Middle frontal gyrus (tissue), 1 donor: ENCODE data around the gene ADI1.
"Not testable (repeated sequence)": the region's sequence is repeated elsewhere in the genome, so short reads cannot be mapped to it uniquely, and the experiment has no call there.

Experiments
- DNase-seq: peaks from one replicate; pipeline ENCODE4 v3.0.0-alpha.2; 2015; ENCODE audit warnings: low spot score; ENCODE audit errors: extremely low spot score

ADI1 gene

DNA sequence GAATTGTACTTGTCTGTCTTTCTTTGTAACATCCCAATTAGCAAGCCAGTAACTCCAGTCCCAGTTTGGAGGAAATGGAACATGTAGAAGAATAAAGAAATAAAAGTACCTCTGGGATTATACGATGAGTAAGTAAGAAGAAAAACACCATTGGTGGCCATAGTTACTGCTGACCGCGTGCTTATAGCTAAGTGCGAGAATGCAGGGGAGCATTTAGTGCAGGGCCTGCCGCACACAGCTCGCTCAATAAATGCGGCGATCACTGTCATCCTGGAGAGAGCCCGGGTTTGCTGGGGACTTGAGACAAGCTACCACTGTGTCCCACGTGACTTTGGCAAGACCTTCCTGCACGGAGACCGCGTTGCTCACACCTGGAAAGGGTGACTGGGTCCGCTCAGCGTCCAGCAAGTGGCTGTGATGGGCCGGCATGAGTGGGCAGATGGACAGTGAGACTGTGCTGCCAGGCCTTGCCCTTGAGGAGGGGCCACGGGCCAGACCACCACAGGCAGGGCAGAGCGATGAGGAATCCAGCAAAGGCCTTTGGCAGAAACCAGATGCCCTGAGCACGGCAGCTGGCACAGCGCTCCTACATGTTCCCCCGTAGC lies 54.8 kb downstream of the ADI1 start:
- DNase-seq, result no peak

DNA sequence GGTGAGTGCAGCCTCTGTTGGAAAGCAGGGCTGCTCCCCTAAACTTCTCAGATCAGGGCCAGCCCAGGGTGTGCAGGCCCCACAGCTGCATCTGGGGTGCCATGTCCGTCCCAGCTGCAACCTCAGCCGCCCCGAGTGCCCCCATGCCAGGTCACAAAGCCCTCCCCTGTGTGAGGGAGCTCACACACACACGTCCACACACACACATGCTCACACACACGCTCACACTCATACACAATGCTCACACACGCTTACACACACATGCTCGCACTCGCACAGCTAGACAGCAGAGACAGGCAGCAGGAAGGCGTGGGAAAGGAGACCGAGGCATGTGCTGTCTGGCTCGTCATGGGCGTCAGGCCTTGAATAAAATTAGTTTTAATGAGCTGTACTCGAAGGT lies 55.4 kb downstream of the ADI1 start:
- DNase-seq, result no peak

- no peak for DNase-seq
Measured at GRCh38 chr2:3463186-3463835, 56.0 kb downstream of the ADI1 start.

DNA sequence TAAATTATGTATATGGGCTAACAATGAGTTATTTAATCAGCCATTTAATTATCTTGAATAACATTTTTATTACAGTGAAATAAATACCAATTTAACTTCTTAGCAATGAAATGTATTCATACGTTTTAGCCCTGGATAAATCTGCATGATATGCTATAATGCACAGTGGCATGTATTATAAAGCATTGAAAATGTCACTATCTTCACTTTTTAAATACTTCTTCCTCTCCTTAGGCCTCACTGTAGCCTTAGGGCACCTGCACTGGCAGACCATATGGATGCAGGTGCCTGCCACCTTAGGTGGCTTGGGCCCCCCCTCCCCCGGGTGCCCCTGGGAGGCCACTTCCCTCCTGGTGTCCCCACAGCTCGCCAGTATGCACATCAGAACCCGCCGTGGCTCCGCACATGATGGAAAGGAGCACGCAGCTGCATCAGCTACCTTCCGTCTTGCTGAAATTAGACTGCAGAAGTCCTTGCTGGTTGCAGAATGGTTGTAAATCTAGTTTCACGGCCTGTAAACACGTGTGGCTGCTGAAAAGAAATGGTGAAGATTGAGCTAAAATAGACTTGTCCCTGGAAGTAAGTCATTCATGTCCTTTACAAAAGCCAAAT lies 56.7 kb downstream of the ADI1 start:
- DNase-seq, result no peak

DNA sequence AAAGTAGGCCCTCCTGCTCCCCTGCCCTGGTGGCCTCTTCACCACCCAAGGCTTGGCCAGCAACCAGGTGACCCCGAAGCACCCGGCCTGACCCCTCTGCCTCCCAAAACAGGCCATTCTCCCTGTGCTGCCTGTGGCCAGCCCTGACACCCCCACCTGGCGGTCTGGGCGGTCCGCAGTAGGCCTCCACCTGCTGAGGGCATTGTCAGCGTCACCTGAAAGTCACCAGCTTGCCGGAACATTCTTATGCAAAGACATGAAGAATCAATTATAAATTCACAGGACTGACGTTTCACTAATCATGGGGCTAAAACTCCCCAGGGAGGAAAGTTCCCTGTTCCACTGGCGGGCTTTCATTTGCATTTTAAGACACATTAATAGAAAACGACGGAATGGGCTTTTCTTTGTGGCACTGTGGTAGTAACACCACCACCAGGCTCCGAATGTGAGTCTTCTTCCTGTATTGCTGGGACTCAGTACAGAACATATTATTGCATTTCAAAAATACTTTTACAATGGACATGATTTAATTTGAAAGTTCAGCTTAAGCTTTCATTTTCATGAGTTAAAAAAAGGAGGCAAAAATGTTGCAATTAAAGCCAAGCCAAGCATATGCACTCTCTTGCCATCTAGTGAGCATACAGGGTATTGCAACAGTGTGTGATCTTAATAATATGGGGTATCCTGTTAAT lies 57.4 kb downstream of the ADI1 start:
- DNase-seq, result peak; percentile 77

- no peak for DNase-seq
Measured at GRCh38 chr2:3460831-3461800, 58.2 kb downstream of the ADI1 start.

DNA sequence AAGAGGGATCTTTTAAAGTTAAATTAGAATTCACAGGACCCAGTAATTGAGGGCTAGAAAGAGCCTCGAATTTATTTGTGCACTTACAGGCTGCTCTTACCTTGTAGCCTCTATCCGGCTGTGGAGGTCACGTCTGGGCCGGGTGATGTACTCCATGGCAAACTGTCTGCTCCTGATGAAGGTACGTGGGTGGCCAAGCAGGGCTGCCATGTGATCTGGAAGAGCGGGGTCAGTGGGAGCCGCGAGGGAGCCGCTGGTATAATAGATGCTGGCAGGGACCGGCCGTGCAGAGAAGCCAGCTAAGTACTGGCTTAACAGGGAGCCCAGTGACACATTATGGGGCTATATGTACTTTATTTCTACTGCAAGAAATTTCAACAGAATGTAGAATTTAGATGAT lies 59.2 kb downstream of the ADI1 start:
- no peak for DNase-seq

DNA sequence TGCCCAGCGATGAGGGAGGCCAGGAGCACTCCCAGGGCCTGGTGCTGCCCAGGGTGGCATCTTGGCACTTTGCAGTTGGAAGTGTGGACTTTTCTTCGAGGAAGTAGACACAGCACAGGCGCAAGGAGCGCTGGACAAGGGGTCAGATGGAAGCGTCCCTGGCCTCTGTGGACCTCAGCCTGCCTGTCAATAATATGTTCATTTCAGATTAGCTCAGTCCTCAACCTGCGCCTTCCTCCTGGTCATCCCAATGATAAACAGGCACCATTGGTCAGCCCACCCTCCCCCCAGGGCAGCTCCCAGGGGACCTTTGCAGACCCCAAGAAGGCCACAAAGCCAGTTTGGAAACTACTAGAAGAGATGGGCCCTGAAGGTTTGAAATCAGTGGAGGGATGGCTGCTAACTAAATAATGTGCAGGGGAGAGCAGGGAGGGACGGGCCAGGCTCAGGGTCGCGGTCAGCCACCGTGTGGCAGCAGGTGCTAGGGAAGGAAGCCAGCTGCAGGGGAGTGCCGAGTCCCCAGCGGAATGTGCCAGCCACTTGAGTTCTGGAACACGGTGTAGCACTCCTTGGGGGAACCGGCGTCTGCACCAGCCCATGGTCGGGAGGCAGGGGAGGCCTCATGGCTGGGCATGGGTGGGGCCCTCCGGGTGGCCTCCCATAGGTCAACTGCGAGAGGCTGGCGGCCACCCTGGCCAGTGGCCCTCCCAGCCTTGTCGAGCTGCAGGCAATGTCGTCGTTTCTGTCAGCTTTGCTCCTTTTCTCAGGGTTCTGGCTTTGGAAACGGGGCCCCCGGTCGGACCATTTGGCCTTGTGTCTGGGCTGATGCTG lies 59.9 kb downstream of the ADI1 start:
- DNase-seq, result no peak

GRCh38 chr2:3458396-3459184 lies 60.7 kb downstream of the ADI1 start:
- no peak for DNase-seq

DNA sequence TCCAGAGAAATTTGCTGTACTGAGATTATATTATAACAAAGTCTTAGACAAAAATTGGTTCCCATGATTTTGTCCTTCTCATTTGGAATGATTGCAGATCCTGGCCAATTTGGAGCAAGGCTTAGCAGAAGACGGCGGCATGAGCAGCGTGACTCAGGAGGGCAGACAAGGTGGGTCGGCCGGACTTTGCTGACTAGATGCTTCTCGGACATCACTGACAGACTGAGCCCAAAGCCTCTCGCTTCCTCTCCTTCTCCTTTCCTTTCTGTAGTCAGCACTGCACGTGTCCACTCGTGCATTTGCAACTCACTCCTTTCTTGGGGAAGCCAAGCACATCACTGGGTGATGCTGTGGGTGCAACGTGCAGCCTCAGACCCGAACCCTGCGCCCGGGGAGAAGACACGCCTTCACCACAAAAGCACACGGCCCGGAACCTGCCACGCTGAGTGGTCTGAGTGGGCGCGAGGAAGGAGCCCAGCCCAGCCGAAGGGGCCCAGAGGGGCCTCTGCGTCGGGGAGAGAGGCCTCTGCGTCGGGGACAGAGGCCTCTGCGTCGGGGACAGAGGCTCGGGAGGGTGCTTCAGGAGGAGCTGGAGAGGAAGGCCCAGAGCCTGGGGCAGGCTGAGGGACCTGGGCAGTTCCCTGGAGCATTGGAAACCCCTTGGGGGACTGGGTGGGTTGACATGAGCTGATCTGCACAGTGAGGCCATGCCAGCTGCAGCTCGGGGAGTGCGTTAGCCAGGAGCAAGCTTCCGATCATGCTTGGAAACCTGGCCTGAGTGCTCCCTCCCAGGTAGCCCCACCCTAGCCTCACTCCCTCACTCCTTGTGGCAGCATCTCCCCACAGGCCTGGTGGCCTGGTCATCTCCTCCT lies 61.6 kb downstream of the ADI1 start:
- no peak for DNase-seq

DNA sequence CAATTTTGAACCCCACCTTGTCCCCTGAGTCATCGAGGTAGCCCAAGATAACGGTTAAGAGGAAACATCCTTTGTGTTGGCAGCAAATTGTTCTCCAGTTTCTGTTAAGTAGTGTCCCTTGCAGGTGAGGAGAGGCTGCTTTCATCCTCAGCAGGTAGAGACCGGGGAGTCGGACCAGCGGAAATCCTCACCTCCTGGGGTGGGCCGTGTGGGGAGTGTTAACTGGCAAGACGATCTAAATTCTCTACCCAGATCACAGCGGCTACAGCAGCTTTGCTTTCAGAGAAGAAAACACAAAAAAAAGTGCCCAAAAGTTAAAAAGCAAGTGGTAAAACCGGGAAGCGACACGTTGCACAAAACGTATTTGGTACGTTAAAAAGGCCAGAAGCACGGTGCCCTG lies 63.2 kb downstream of the ADI1 start:
- no peak for DNase-seq

GRCh38 chr2:3454802-3455201 lies 64.5 kb downstream of the ADI1 start:
- no peak for DNase-seq

DNA sequence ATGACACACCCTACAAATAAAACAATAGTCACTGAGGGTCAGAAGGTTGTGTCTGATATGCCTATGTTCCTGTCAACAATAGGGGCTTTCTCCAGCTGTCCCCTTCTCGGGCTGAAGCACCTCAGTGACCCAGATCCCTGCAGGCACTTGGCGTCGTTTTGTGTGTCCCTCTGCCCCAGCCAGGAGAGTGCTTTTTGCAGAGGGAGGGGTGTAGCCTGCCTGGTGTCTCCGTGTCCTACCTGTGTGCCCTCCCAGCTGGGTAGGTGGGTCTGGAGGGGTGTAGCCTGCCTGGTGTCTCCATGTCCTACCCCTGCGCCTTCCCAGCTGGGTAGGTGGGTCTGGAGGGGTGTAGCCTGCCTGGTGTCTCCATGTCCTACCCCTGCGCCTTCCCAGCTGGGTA lies 65.3 kb downstream of the ADI1 start:
- DNase-seq, result not testable (repeated sequence)

DNA sequence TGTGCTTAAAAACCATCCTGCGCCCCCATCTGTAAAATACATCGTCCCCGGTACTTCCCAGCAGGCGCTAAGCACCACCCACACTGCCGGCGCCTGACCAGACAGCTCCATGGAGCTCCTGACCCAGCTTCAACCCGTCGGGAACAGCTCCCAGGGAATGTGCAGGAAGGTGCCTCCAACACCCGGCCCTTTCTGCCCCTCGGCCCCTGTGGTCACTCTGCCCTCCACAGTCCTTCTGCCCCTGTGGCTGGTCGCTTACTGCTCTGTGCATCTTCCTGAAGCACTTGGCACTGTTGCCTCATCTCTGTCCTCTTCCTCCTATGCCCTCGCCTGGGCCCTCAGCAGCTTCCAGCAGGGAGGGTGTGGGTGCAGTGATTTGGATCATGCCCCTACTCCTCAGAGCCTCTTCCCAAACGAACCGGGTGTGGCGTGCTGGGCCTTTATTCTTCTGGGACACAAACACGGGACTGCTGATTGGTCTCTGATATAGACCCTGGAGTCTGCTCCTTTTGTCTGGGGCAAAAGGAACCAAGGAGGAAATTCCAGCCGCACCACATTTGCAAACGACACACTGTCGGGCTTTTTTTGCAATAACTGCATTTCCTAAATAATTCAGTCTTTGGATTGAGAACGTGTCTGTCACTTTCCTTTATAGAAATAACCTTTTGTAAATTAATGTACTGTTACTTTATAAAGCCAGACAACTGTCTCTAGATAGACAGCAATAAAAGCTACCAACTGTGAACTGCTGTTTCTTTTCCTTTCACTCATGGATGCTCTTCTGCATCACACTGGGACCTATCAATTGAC lies 65.9 kb downstream of the ADI1 start:
- DNase-seq, result no peak

DNA sequence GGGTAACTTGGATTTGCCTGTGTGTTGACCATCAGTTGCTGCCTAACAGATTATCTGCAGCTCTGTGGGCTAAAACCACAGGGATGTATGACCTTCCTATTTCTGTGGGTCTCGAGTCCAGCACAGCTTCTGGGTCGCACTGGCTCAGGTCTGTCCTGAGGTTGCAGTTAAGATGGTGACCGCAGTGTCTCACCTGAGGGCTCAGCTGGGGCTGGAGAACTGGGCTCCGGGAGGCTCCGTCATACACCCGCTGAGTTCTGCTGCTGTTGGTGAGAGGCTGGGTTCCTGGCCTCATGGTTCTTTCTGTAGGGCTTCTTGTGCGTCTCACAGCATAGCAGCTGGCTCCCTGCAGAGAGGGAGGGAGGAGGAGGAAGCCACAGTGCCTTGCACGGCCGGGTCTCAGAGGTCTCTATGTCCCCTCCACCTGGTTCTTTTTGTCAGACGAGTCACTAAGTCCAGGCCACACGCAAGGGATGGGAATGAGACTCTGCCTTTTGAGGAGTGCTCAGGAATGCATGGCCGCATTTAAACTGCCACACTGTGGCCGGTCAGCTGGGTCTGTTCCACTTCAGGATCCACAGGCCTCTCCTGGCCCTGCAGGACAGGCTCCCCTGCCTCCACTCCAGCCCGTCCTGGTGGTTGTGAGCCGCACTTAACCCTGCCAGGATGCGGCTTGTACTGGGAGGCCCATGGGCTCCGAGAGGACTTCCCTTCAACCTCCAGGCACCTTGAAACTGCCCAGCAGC lies 67.2 kb downstream of the ADI1 start:
- DNase-seq, result no peak

GRCh38 chr2:3451169-3451568 lies 68.2 kb downstream of the ADI1 start:
- DNase-seq, result no peak

DNA sequence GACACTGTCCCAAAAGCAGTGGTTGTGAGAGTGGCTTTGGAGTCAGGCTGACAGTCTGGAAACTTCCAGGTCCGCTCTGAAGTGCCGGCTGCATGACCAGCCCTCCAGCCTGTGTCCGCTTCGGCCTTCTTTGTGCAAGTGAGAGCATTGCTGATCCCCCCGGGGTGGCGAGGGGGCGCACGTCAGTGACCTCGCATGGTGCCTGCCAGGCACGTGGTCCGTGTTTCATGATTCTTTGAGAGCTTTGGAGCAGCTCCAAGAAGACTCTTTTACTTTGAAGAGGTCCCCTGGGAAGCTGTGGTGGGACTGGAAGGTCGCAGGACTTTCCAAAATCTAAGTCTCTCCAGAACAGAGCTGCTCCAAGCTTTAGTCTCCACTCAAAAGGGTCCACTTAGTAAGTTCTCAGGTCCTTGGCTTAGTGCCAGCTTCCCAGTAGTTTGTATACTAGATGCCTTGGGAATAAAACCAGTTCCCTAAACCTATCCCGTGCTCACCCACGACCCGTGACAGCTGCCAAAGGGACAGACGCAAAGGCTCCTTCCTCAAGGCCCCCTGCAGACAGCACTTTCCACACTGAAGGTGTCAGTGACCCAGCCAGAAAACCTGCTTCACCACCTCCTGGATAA lies 68.8 kb downstream of the ADI1 start:
- DNase-seq, result no peak
